ENCODE results near the gene POLR1A.

GRCh38 chr2:85989288-85989865, 116.3 kb downstream of the POLR1A start:
- TF ChIP-seq CTCF (IDR thresholded peaks at IDR 0.05; ENCODE audit: borderline replicate concordance, extremely low read depth, low read length, poor library complexity, severe bottlenecking) (no peak), EZH2 (IDR thresholded peaks at IDR 0.05; ENCODE audit: borderline replicate concordance, low read depth, low read length, severe bottlenecking) (no peak)

Data from DND-41 (cell line).